Measurements from ENCODE around the gene NOPCHAP1.

NOPCHAP1 gene

GRCh38 chr12:104960464-104960863 is 25.7 kb upstream of the NOPCHAP1 start:
- H3K36me3 ChIP-seq: no peaks in the 10 kb centered on the region
- TF ChIP-seq CTCF (IDR thresholded peaks at IDR 0.05; ENCODE audit: low read depth, low read length): no peak
- H3K9me3 ChIP-seq: no peaks in the 10 kb centered on the region
- no peak overlapping the region for H3K4me3 ChIP-seq (ENCODE audit: low read depth, low read length)
- peaks cover 16% of the 10 kb centered on the region for H3K27me3 ChIP-seq
- no peak for DNase-seq
- peaks cover 3% of the 10 kb centered on the region; the same call in 1 of the 2 replicates for H3K4me1 ChIP-seq

GRCh38 chr12:104963757-104964156 is 22.4 kb upstream of the NOPCHAP1 start:
- Histone ChIP-seq H3K36me3 (no peaks in the 10 kb centered on the region), H3K9me3 (no peaks in the 10 kb centered on the region), H3K4me3 (ENCODE audit: low read depth, low read length) (no peak overlapping the region), H3K4me1 (no peaks in the 10 kb centered on the region; the same call in 1 of the 2 replicates), H3K27me3 (no peaks in the 10 kb centered on the region)
- no peak for TF ChIP-seq CTCF (IDR thresholded peaks at IDR 0.05; ENCODE audit: low read depth, low read length)
- no peak for DNase-seq

GRCh38 chr12:104964167-104964855 is 21.8 kb upstream of the NOPCHAP1 start:
- Histone ChIP-seq H3K9me3 (no peaks in the 10 kb centered on the region), H3K36me3 (no peaks in the 10 kb centered on the region), H3K4me1 (no peaks in the 10 kb centered on the region; the same call in 1 of the 2 replicates), H3K4me3 (ENCODE audit: low read depth, low read length) (no peak overlapping the region), H3K27me3 (no peaks in the 10 kb centered on the region)
- DNase-seq: no peak
- TF ChIP-seq CTCF (IDR thresholded peaks at IDR 0.05; ENCODE audit: low read depth, low read length): no peak

- H3K27me3 ChIP-seq: no peaks in the 10 kb centered on the region
- no peak for TF ChIP-seq CTCF (IDR thresholded peaks at IDR 0.05; ENCODE audit: low read depth, low read length)
- no peaks in the 10 kb centered on the region for H3K9me3 ChIP-seq
- no peaks in the 10 kb centered on the region for H3K36me3 ChIP-seq
- H3K4me3 ChIP-seq (ENCODE audit: low read depth, low read length): no peak overlapping the region
- DNase-seq: no peak
- no peaks in the 10 kb centered on the region for H3K4me1 ChIP-seq
These were observed 21.3 kb upstream of the NOPCHAP1 start for GRCh38 chr12:104964856-104965205.

- no peak for DNase-seq
- H3K4me1 ChIP-seq: no peaks in the 10 kb centered on the region
- no peaks in the 10 kb centered on the region for H3K27me3 ChIP-seq
- no peaks in the 10 kb centered on the region for H3K9me3 ChIP-seq
- H3K4me3 ChIP-seq (ENCODE audit: low read depth, low read length): no peak overlapping the region
- no peak for TF ChIP-seq CTCF (IDR thresholded peaks at IDR 0.05; ENCODE audit: low read depth, low read length)
- no peaks in the 10 kb centered on the region for H3K36me3 ChIP-seq
These were observed 19.4 kb upstream of the NOPCHAP1 start for GRCh38 chr12:104966677-104967076.

- no peaks in the 10 kb centered on the region for H3K4me1 ChIP-seq
- no peak for TF ChIP-seq CTCF (IDR thresholded peaks at IDR 0.05; ENCODE audit: low read depth, low read length)
- no peak for DNase-seq
These were observed 16.8 kb upstream of the NOPCHAP1 start for GRCh38 chr12:104969343-104969742.

More at GRCh38 chr12:104969343-104969742, 16.8 kb upstream of the NOPCHAP1 start:
- Histone ChIP-seq H3K4me3 (ENCODE audit: low read depth, low read length) (no peak overlapping the region), H3K9me3 (no peaks in the 10 kb centered on the region), H3K36me3 (no peaks in the 10 kb centered on the region), H3K27me3 (no peaks in the 10 kb centered on the region)

Measured in BE2C (cell line).